Parathyroid adenoma (tissue), 2 donors: ENCODE measurements around the gene BUB1.

Experiments used
- H2AFZ ChIP-seq: fragments of 300-600 bp; sonication (generic); one replicate; pipeline ENCODE4 v1.7.0; 2017; ENCODE audit warnings: antibody characterized with exemption, mild to moderate bottlenecking
- H3K27ac ChIP-seq: fragments of 300-600 bp; sonication (generic); one replicate; pipeline ENCODE4 v1.7.0; 2017
- H3K27me3 ChIP-seq: fragments of 300-600 bp; sonication (generic); one replicate; pipeline ENCODE4 v1.7.0; 2017; ENCODE audit warnings: low read length; ENCODE audit not compliant: control insufficient read depth, insufficient read depth
- H3K36me3 ChIP-seq: fragments of 300-600 bp; sonication (generic); one replicate; pipeline ENCODE4 v1.7.0; 2017; ENCODE audit warnings: low read length; ENCODE audit not compliant: control insufficient read depth, insufficient read depth
- H3K4me1 ChIP-seq: fragments of 300-600 bp; sonication (generic); one replicate; pipeline ENCODE4 v1.7.0; 2017; ENCODE audit warnings: control low read depth
- H3K4me2 ChIP-seq: fragments of 300-600 bp; sonication (generic); one replicate; pipeline ENCODE4 v1.7.0; 2017; ENCODE audit warnings: low read length
- H3K4me3 ChIP-seq: fragments of 300-600 bp; sonication (generic); one replicate; pipeline ENCODE4 v1.7.0; 2017; ENCODE audit warnings: low read depth, low read length
- H3K79me2 ChIP-seq: fragments of 300-600 bp; sonication (generic); one replicate; pipeline ENCODE4 v1.7.0; 2017; ENCODE audit warnings: control low read depth
- H3K9ac ChIP-seq: fragments of 300-600 bp; sonication (generic); one replicate; pipeline ENCODE4 v1.7.0; 2017; ENCODE audit warnings: mild to moderate bottlenecking
- H3K9me3 ChIP-seq: fragments of 300-600 bp; sonication (generic); one replicate; pipeline ENCODE4 v1.7.0; 2017; ENCODE audit warnings: low read length; ENCODE audit not compliant: control insufficient read depth
- TF ChIP-seq, protein P1 (sequence below): fragments of 300-600 bp; sonication (generic); IDR thresholded peaks from one replicate; pipeline ENCODE4 v1.7.0; 2017; ENCODE audit warnings: antibody characterized with exemption, mild to moderate bottlenecking
- donor health status: primary hyperparathyroidism.

BUB1 gene

GRCh38 chr2:110669079-110669478, 8.8 kb downstream of the BUB1 start:
- no peak overlapping the region for H2AFZ ChIP-seq
- H3K36me3 ChIP-seq: no peaks in the 10 kb centered on the region
- H3K4me1 ChIP-seq: no peaks in the 10 kb centered on the region
- no peak overlapping the region for H3K4me3 ChIP-seq
- no peaks in the 10 kb centered on the region for H3K79me2 ChIP-seq
- TF ChIP-seq, protein P1, sequence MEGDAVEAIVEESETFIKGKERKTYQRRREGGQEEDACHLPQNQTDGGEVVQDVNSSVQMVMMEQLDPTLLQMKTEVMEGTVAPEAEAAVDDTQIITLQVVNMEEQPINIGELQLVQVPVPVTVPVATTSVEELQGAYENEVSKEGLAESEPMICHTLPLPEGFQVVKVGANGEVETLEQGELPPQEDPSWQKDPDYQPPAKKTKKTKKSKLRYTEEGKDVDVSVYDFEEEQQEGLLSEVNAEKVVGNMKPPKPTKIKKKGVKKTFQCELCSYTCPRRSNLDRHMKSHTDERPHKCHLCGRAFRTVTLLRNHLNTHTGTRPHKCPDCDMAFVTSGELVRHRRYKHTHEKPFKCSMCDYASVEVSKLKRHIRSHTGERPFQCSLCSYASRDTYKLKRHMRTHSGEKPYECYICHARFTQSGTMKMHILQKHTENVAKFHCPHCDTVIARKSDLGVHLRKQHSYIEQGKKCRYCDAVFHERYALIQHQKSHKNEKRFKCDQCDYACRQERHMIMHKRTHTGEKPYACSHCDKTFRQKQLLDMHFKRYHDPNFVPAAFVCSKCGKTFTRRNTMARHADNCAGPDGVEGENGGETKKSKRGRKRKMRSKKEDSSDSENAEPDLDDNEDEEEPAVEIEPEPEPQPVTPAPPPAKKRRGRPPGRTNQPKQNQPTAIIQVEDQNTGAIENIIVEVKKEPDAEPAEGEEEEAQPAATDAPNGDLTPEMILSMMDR: no peak
- no peak overlapping the region for H3K9ac ChIP-seq
- no peaks in the 10 kb centered on the region for H3K9me3 ChIP-seq
- no peak overlapping the region for H3K4me2 ChIP-seq
- no peak overlapping the region for H3K27ac ChIP-seq
- H3K27me3 ChIP-seq: no peaks in the 10 kb centered on the region

DNA sequence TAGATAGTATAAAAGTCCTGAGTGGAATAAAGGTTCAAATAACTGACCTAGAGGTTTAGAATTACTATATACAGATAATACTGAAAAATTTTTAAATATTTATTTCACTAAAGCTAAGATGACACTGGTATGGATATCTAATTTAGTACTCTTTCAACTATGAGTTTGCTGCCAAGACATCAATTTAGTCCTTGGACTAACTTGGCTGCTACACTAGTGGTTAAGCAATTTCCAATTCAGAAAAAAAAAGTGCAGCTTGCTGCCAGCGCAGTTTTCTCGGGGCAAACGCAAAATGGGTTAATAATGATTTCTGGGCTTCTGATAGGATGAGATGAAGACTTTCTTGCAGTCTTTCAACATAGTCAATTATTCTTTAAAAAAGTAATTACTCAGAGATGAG, 10.8 kb downstream of the BUB1 start:
- no peaks in the 10 kb centered on the region for H3K9me3 ChIP-seq
- H3K36me3 ChIP-seq: no peaks in the 10 kb centered on the region
- H3K27ac ChIP-seq: no peak overlapping the region
- H3K9ac ChIP-seq: no peak overlapping the region
- H2AFZ ChIP-seq: no peak overlapping the region
- no peak overlapping the region for H3K4me2 ChIP-seq
- TF ChIP-seq, protein P1: no peak
- no peak overlapping the region for H3K4me3 ChIP-seq
- no peaks in the 10 kb centered on the region for H3K79me2 ChIP-seq
- no peaks in the 10 kb centered on the region for H3K27me3 ChIP-seq
- H3K4me1 ChIP-seq: no peaks in the 10 kb centered on the region

DNA sequence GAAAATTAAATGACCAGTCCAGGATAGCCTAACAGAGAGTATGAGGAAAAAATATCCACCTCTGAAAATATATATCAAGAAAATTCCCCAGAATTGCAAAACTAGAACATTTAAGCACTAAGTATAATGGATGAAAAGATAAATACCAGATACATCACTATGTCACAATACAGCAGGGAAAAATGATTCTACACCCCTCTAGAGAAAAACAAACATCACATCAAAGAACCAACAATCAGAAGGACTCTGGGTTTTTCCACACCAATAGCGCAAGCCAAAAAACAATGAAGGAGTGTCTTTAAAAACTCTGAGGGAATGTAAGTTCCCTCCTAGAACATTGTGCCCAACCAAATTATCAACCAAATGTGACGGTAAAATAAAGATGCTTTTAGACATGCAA, 13.7 kb downstream of the BUB1 start:
- Histone ChIP-seq H3K36me3 (no peaks in the 10 kb centered on the region), H3K9me3 (no peaks in the 10 kb centered on the region), H3K4me3 (no peak overlapping the region), H3K9ac (no peak overlapping the region), H3K79me2 (no peaks in the 10 kb centered on the region), H3K4me1 (no peaks in the 10 kb centered on the region), H2AFZ (no peak overlapping the region), H3K27ac (no peak overlapping the region), H3K27me3 (no peaks in the 10 kb centered on the region), H3K4me2 (no peak overlapping the region)
- TF ChIP-seq, protein P1: no peak

DNA sequence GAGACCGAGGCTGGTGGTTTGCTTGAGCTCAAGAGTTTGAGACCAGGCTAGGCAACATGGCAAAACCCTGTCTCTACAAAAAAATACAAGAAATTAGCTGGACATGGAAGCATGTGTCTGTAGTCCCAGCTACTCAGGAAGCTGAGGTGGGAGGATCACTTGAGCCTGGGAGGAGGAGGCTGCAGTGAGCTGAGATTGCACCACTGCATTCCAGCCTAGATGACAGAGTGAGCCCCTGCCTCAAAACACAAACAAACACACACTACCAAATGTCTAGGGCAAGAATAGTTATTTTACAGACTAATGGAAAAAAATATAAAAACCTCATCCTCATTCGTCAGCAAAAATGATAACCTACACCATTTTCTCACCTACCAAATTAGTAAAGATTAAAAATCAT, 15.3 kb downstream of the BUB1 start:
- Histone ChIP-seq H2AFZ (no peak overlapping the region), H3K9me3 (no peaks in the 10 kb centered on the region), H3K36me3 (no peaks in the 10 kb centered on the region), H3K79me2 (no peaks in the 10 kb centered on the region), H3K4me3 (no peak overlapping the region), H3K27ac (no peak overlapping the region), H3K4me1 (peaks cover 10% of the 10 kb centered on the region), H3K27me3 (no peaks in the 10 kb centered on the region), H3K9ac (no peak overlapping the region), H3K4me2 (no peak overlapping the region)
- TF ChIP-seq, protein P1: no peak

DNA sequence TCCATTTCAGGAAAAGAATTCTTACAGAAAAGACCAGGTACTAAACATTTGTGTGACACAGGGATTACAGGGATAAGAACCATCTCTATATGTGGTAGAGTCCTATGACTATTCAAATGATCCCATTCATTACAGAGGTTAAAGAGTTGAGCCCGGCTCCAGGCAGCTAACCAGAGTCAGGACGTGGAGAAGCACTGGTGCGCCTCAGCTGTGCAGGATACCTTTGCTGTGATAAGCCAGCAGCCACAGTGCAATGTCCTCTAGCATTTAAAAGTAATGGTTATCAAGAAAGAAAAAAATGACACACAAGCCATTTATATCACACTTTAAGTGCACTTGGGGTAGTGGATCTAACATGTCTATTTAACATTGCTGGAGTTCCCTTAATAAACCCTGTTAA, 17.3 kb downstream of the BUB1 start:
- H3K4me1 ChIP-seq: peaks cover 19% of the 10 kb centered on the region
- H2AFZ ChIP-seq: no peak overlapping the region
- H3K9me3 ChIP-seq: no peaks in the 10 kb centered on the region
- TF ChIP-seq, protein P1: no peak
- no peak overlapping the region for H3K4me3 ChIP-seq
- H3K79me2 ChIP-seq: no peaks in the 10 kb centered on the region
- no peak overlapping the region for H3K9ac ChIP-seq
- no peak overlapping the region for H3K27ac ChIP-seq
- H3K36me3 ChIP-seq: no peaks in the 10 kb centered on the region
- H3K4me2 ChIP-seq: no peak overlapping the region
- H3K27me3 ChIP-seq: no peaks in the 10 kb centered on the region
